Mesothelial cell of epicardium (in vitro differentiated cells): ENCODE data around the gene KERA. TPM values are rescaled to one million over a fixed set of nuclear protein-coding genes. Genes with fewer than 3 reads are reported as not detected.

Source experiments
- DNase-seq, 2 experiments: peaks; one replicate each; pipeline ENCODE4 v3.0.0; 2021; ENCODE audit warnings: low spot score in 2 of 2; ENCODE audit not compliant: unreplicated experiment in 2 of 2
- H3K27ac Mint-ChIP-seq: 2 replicates; pipeline ENCODE4 v1.8.0; 2021; ENCODE audit warnings: mixed read lengths
- H3K27me3 Mint-ChIP-seq: 2 replicates; pipeline ENCODE4 v1.8.0; 2021; ENCODE audit warnings: low read depth, mixed read lengths
- H3K36me3 Mint-ChIP-seq: 2 replicates; pipeline ENCODE4 v1.8.0; 2021; ENCODE audit warnings: mixed read lengths
- H3K4me1 Mint-ChIP-seq: 2 replicates; pipeline ENCODE4 v1.8.0; 2021; ENCODE audit warnings: mixed read lengths
- H3K4me3 Mint-ChIP-seq: 2 replicates; pipeline ENCODE4 v1.8.0; 2021; ENCODE audit warnings: mild to moderate bottlenecking, moderate library complexity, mixed read lengths
- H3K9me3 Mint-ChIP-seq: 2 replicates; pipeline ENCODE4 v1.8.0; 2021; ENCODE audit warnings: mixed read lengths
- CTCF ChIP-seq: fragments of 200-600 bp; sonication (generic); IDR thresholded peaks from one replicate; pipeline ENCODE4 v1.5.0; 2021; ENCODE audit warnings: antibody characterized with exemption; ENCODE audit not compliant: unreplicated experiment
- total RNA-seq: library from RNA; stranded (reverse); gene quantifications from 3 replicates; pipeline ENCODE4 v1.2.1, GENCODE V29; 2021

The KERA gene
- total RNA-seq, 1 donor from 2014 or later = not detected

DNA sequence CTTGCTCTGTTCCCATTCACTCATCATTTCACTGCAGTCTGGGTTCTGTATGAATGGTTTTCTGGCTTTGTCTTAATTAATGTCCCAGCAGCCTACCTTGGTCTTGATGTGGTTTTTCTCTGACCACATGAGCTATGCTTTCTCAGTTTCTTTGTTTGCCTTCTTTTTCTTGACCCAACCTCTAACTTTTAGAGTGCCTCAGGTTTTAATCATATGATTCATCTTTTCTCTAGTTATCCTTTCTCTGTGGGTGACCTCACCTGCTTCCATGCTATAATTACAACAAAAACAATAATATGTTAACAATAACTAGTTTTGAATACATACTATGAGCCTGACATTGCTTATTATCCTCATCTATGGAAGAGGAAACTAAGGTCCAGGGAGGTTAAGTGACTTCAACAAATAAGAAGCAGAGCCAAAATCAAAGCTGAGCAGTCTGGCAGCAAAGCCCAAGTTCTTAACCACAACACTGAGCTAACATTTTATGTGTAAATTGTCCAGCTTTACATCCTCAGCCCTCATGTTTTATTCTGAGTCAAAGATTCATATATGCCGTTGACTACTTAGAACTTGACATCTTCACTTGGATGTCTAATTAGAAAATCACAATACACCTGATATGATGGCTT lies 48.4 kb downstream of the KERA start:
- Mint-ChIP-seq H3K27ac (no peak overlapping the region), H3K27me3 (no peaks in the 10 kb centered on the region), H3K4me1 (no peaks in the 10 kb centered on the region), H3K36me3 (no peaks in the 10 kb centered on the region), H3K4me3 (no peak overlapping the region), H3K9me3 (peaks cover 18% of the 10 kb centered on the region)
- no peak for TF ChIP-seq CTCF
- no peak for DNase-seq

GRCh38 chr12:91007531-91008290 lies 50.1 kb downstream of the KERA start:
- TF ChIP-seq CTCF = no peak
- no peaks in the 10 kb centered on the region for H3K4me1 Mint-ChIP-seq
- H3K9me3 Mint-ChIP-seq = peaks cover 7% of the 10 kb centered on the region
- DNase-seq = no peak
- H3K4me3 Mint-ChIP-seq = no peak overlapping the region
- no peak overlapping the region for H3K27ac Mint-ChIP-seq
- H3K36me3 Mint-ChIP-seq = no peaks in the 10 kb centered on the region
- H3K27me3 Mint-ChIP-seq = no peaks in the 10 kb centered on the region

DNA sequence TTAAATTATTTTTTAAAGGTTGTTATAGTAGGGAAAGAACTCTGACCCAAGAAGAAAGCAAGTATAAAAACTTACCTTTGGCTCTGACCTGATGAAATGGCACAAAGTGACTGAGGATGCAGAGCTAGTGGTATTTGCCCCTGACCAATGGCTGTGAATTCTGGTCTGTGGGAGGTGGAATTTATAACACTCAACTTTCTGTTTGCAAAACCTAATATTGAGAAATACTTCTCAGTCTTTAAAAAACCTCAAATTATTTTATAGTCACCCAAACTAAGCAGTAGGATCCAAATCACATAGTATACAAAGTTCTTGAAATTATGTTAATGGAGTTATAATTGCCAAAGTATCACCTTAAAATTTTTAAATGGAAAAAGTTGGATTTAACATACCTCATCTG lies 53.0 kb downstream of the KERA start, which contains the start of gene EPYC:
Gene EPYC, minus strand, starts transcription at position 101 of the 400 bp plus-strand sequence. CDS start 2,407 bp downstream, outside the sequence.
- Mint-ChIP-seq H3K4me3 (no peak within 1 kb of the TSS), H3K27me3 (no peaks in the 10 kb centered on the region), H3K36me3 (no peaks in the 10 kb centered on the region), H3K27ac (no peak within 1 kb of the TSS), H3K9me3 (peaks cover 5% of the 10 kb centered on the region), H3K4me1 (peaks cover 18% of the 10 kb centered on the region)
- no peak for DNase-seq
- TF ChIP-seq CTCF = no peak

- no peaks in the 10 kb centered on the region for H3K27me3 Mint-ChIP-seq
- no peak for DNase-seq
- peaks cover 5% of the 10 kb centered on the region for H3K9me3 Mint-ChIP-seq
- no peak overlapping the region for H3K27ac Mint-ChIP-seq
- H3K36me3 Mint-ChIP-seq = no peaks in the 10 kb centered on the region
- no peak for TF ChIP-seq CTCF
- no peak overlapping the region for H3K4me3 Mint-ChIP-seq
- H3K4me1 Mint-ChIP-seq = peaks cover 18% of the 10 kb centered on the region
Measured at GRCh38 chr12:91003737-91004136, 54.1 kb downstream of the KERA start.

DNA sequence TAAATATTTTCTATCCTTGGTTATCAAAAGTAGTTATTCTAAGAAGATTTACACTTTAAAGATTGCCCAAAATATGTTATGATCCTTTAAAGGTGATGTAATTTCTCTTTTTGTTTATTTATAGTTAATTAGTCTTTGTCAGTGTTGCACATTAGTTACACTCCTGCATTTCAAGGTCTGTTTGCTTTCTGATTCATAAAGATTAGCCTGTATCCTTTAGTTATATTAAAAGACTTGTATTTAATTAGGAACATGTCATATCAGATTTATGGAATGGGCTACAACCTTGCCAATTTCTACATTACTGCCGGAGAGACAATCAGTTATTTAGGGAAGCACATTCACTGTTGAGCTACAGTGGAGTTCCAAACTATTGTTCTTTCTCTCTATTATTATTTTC lies 56.5 kb downstream of the KERA start:
- Mint-ChIP-seq H3K27me3 (no peaks in the 10 kb centered on the region), H3K4me3 (no peak overlapping the region), H3K9me3 (no peaks in the 10 kb centered on the region), H3K36me3 (no peaks in the 10 kb centered on the region), H3K27ac (peak overlapping the region; percentile 34), H3K4me1 (peaks cover 23% of the 10 kb centered on the region)
- TF ChIP-seq CTCF = no peak
- DNase-seq = no peak

Other genes with a start within 250 kb of the KERA start
- gene CCER1, start 102.8 kb downstream of the KERA start, total RNA-seq = not detected in 3 replicates
- not detected in 3 replicates for gene EPYC, start 53.1 kb downstream of the KERA start, total RNA-seq
- 490 to 545 TPM (median 508 TPM) in 3 replicates for gene LUM, start 53.5 kb upstream of the KERA start, total RNA-seq
- gene DCN, start 124.8 kb upstream of the KERA start, total RNA-seq = 1,349 to 1,406 TPM (median 1,402 TPM) in 3 replicates